HG03135 (cell line): ENCODE results near the gene RAB3IP.
"Not testable (repeated sequence)": the region's sequence is repeated elsewhere in the genome, so short reads cannot be mapped to it uniquely, and the experiment has no call there.

ENCODE experiments used
- ATAC-seq: cut with Tn5 transposase; IDR thresholded peaks from one replicate; pipeline ENCODE4 v1.9.1; 2021; ENCODE audit warnings: mild to moderate bottlenecking, moderate library complexity; ENCODE audit not compliant: unreplicated experiment

The RAB3IP gene

GRCh38 chr12:69834147-69834546 is 95.5 kb downstream of the RAB3IP start:
- ATAC-seq, result no peak

GRCh38 chr12:69834576-69834975 is 95.9 kb downstream of the RAB3IP start:
- ATAC-seq, result no peak

DNA sequence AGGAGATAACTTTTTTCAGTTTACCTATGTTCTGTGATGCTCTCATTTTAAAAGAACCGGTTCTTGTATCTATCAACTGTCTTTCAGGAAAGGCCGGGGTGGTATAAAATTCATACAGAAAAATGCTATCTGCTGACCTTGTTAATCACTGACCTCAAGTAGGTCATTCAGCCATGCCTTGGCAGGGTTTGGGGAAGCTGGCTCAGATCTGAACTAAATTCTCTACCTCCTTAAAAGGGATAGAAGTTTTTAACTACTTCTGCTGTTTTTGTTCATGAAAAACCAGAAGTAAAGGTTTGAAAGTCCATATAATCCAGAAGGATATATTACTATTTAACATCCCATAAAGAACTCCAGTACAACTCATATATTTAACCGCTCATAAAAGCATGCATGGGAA is 96.4 kb downstream of the RAB3IP start:
- ATAC-seq, result no peak

- ATAC-seq, result no peak
These were observed 97.4 kb downstream of the RAB3IP start for GRCh38 chr12:69836015-69836414.

DNA sequence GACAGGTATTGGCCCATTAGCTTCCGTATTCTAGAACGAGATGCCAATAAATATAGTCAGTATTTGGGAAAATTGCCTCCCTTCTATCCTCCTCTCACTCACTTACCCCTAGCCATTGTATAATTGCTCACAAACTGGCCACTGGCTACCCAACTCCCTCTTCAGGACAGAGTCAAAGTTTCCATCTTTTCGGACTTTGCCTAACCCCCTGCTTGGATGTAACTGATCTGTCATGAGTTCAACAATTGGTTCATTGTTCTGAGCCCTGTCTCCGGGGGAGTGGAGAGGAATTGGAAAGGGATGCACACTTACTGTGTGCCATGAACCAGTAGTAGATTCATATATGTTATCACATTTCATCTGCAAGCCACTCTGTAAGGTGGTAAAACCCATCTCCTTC is 98.5 kb downstream of the RAB3IP start:
- ATAC-seq, result no peak

DNA sequence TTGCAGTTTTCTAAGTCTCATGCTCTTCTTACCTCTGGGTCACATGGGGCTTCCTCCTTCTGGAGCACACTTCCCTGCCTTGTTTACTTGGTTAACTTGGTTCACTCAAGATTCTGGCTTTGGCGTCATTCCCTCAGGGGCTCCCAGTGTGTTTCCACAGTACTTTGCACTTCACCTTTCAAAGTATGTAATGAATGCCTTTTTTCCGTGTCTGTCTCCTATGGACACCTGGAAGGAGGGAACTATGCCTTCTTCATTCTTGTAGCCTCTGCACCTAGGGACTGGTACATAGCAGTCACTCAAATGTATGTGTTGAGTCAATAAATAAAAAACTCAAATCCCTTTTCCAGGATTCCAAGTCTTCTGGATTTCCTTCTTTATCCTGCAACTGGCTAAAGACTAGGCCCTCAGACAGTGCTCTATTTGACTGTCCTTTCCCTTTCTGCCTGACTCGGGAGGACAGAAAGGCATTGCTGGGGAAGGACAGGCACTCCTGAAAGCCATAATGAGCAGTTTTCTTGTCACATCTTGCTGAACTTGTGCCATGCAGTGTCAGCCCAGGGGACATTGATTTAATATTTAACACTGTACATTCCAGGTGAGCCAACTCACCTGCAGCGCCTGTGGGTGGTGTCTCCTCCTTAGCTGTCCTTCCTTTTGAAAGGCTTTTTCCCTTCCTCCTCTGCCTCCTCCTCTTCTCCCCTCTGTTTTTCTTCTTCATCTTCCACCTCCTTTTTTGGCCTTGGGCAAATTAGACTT is 99.2 kb downstream of the RAB3IP start:
- ATAC-seq, result no peak

DNA sequence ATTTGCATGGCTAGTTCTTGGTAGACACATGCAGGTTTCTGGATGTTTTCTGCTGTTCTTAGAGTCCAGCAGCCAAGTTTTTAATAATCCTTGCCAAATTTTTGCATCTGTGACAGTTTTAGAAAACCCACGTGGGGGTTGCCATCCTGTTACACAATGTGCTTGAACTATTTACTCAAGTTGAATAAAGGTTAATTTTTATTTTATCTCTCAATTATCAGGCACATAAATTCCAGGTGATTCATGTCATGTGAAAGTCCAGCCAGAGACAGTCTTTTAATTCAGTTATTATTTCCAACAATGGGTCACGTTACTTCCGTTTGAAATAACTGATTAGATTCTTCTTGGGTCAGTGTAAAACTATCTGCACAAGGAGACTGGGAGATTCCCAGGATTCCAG is 102.1 kb downstream of the RAB3IP start:
- ATAC-seq, result no peak

DNA sequence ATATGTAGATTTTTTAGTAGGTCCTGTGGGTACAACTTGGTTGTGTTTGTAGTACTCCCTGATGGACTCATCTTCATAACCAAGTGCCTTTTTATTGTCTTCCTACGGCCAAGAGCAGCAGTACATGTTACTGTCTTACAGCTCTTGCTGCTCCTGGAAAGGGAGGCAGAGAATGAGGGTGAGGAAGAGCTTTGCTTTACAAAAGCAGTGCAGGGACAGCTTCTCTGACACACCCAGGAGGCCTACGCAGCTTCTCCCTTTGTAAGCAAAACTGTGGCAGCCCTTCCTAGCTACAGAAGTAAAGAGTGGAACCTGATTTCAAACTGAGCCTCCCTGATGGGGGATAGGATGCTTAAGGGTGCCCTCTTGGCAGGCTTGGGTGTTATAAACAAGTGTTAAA is 104.9 kb downstream of the RAB3IP start:
- ATAC-seq, result no peak

DNA sequence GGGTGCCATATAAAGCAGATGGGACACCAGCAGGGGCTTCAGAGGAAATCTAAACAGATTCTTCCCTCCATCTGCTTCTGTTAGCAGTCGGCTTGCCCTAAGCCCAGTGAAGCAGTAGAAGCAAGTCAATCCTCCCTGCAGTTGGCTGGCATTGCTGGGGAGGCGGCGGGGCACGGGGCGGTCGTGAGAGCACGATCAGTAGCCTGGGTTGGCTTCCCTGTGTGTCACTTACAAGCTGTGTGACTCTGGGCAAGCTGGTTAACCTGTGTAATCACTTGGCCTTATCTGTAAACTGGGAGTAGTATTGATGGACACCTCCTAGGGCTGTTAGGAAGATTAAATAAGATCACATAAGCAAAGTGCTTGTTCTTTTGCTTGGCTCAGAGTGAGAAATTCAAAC is 105.8 kb downstream of the RAB3IP start:
- no peak for ATAC-seq

DNA sequence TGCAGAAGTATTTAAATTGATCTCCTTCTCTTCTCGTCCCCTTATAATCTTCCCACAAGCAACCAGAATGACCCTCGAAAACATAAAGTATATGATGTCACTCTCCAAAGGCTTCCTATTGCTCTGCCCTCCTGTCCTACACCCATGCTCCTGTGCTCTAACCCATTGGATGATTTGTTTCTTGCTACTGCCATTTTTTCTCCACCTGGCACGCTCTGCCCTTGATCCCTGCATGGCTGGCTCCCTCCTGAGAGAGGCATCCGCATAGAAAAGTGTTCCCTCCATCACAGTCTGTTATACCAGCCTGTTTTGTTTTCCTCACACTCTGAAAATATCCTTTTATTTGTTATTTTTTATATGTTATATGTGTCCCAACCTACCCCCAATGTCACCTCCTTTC is 106.2 kb downstream of the RAB3IP start:
- no peak for ATAC-seq

GRCh38 chr12:69846976-69847375 is 108.3 kb downstream of the RAB3IP start:
- ATAC-seq, result no peak

- no peak for ATAC-seq
These were observed 113.3 kb downstream of the RAB3IP start for GRCh38 chr12:69851976-69852375.

DNA sequence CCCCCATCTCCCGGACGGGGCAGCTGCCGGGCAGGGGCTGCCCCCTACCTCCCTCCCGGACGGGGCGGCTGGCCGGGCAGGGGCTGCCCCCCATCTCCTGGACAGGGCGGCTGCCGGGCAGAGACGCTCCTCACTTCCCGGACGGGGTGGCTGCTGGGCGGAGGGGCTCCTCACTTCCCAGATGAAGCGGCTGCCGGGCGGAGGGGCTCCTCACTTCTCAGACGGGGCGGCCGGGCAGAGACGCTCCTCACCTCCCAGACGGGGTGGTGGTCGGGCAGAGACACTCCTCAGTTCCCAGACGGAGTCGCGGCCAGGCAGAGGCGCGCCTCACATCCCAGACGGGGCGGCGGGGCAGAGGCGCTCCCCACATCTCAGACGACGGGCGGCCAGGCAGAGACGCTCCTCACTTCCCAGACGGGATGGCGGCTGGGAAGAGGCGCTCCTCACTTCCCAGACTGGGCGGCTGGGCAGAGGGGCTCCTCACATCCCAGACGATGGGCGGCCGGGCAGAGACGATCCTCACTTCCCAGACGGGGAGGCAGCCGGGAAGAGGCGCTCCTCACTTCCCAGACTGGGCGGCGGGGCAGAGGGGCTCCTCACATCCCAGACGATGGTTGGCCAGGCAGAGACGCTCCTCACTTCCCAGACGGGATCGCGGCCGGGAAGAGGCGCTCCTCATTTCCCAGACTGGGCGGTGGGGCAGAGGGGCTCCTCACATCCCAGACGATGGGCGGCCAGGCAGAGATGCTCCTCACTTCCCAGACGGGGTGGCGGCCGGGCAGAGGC is 114.7 kb downstream of the RAB3IP start:
- ATAC-seq, result not testable (repeated sequence)

- ATAC-seq, result no peak
These were observed 128.0 kb downstream of the RAB3IP start for GRCh38 chr12:69866698-69867097.

GRCh38 chr12:69868695-69869094 is 130.0 kb downstream of the RAB3IP start:
- no peak for ATAC-seq

DNA sequence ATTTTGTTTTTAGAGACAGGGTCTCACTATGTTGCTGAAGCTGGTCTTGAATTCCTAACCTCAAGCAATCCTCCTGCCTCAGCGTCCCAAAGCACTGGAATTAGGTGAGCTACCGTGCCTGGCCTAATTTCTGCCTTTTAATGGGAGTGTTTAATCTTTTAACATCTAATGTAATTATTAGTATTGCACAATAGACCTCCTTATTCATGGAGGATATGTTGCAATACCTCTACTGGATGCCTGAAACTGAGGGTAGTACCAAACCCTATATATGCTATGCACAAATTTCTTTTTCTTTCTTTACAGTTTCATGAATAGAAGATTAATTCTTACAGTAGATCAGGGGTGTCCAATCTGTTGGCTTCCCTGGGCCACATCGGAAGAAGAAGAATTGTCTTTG is 134.1 kb downstream of the RAB3IP start:
- no peak for ATAC-seq
